Femur (tissue), 1 donor: ENCODE measurements around the gene ALG14.
"Not testable (repeated sequence)": the region's sequence is repeated elsewhere in the genome, so short reads cannot be mapped to it uniquely, and the experiment has no call there.

Experiments
- DNase-seq: peaks from one replicate; pipeline ENCODE4 v3.0.0-alpha.2; 2017

Gene ALG14, protein sequence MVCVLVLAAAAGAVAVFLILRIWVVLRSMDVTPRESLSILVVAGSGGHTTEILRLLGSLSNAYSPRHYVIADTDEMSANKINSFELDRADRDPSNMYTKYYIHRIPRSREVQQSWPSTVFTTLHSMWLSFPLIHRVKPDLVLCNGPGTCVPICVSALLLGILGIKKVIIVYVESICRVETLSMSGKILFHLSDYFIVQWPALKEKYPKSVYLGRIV

DNA sequence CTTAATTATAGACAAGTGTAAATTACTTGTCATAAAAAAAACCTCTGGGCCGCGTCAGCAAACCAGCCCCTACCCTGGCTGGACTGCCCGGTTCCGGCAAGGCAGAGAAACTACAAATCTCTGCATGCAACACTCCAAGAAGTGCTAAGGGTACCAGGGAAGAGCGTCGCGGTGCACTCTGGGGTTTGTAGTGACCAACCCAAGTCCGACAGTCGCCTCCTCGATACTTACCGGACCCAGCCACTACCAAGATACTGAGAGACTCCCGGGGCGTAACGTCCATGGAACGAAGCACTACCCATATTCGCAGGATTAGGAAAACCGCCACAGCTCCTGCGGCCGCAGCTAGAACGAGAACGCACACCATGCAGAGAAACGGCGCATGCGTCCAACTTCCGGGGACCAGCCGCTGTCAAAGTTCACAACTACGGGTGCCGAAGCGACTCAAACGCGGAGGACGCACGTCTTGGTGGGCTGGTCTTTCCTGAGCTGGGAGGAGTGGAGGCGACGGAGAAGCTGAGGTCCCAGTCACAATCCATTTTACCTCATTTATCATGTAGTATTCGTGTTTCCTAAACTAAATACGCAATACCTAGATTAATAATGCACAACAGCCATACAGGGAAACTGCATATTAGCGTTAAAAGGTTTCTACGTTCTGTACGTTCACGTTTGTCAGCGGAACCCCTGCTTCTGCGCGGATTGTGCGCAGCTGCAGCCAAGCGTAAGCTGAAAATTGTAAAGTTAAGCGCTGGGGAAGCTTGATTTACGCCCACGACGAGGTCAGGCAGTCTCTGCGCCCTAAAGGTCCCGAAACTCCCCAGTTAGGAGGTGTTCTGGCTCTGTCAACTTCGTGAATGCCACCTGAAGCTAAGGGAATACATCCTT is at the start of gene ALG14:
Gene ALG14, minus strand, starts transcription at position 420 of the 888 bp plus-strand sequence. Its CDS starts 53 bp downstream, at position 367.
- DNase-seq: peak; percentile 97

DNA sequence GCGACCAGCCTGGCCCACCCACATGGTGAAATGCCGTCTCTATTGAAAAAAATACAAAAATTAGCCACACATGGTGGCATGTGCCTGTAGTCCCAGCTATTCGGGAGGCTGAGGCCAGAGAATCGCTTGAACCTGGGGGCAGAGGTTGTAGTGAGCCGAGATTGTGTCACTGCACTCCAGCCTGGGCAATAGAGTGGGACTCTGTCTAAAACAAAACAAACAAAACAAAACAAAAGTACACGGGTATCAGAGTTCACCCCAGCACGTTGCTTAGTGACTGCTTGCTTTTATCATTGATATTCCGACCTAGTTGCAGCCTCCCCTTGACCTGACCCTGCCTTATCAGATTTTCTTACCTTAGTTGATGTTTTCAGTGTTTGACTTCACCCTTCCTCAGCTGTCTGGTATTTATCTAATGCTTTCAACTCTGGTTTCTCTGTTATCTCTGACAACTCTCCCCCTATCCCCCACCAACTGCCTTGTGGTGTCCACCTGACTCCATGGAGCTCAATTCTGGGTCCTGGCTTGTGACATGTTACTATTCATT is 49.5 kb upstream of the ALG14 start:
- no peak for DNase-seq

GRCh38 chr1:95119273-95119672 is 46.5 kb upstream of the ALG14 start:
- DNase-seq: no peak

DNA sequence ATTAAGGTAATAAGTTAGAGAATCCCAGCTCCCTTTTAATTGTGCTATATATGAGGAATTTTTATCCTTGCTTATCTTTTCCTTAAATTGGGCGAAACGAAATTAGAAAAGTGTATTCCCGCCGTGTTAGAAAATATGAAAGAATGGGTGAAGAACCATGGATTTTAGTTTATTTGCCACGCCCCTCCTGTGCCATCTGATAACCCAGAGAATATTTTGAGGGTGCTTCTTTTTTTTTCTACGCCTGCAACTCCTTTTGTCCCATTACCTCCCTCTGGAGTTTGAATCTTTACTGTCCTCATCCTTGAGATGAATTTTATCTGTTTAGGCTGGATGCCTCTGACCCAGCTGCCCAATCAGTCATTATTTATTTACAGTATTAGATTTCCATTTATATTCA is 46.0 kb upstream of the ALG14 start:
- no peak for DNase-seq

DNA sequence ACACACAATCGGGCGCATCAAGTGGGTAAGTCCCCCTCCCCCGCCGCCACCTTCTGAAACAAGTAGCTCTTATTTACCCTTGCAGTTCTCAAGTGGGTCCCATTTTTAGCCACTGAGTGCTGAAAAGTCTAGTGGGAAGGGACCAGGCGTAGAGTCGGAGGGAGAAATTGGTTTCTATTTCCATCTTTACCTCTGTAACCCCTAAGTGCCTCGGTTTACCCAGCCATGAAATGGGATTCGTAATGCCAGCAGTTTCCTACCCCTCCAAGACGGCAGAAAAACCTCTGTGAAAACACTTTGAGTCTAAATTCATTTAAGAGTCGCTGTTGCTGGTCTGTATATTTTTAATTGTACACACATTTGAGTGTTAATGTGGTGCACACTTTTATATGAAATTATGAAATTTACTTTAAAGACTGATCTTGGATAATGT is 45.3 kb upstream of the ALG14 start:
- no peak for DNase-seq

- DNase-seq: peak; percentile 75
Observed at GRCh38 chr1:95117207-95118066, 44.7 kb upstream of the ALG14 start, which contains the start of gene TLCD4. TSS of gene TLCD4 (plus strand) at chr1:95117355. CDS start at chr1:95143902, 26,547 bp downstream.

DNA sequence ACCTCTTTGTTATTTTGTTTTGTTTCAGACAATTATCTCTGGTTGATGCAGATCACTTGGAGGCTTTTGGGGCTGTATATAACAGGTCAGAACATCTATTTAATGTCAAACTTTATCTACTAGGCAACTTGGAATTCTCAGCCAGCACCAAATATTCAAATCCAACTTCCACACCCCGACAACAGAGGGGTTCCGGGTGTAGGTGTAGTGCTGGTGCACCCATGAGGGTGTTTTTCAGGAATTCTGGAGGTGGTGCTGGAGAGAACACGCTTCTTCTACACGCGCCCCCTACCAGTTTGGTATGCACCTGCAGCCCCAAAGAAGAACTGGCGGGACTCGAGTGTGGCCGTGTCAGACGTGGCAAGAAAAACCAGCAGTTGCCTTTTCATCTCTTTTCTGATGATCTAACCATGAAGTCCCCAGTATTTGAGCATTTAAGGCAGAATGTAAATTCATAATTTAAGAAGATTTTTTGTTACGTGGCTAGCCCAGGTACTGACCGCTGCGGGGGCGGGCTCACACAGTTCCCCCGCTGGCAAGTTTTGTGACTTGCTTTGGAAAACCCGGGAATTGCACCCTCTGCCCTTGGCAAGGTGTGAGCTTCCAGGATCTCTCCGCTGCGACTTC is 43.9 kb upstream of the ALG14 start:
- peak; percentile 72 for DNase-seq

- DNase-seq: no peak
Observed at GRCh38 chr1:95115708-95116137, 43.0 kb upstream of the ALG14 start.

GRCh38 chr1:95113684-95114083 is 40.9 kb upstream of the ALG14 start:
- DNase-seq: no peak

DNA sequence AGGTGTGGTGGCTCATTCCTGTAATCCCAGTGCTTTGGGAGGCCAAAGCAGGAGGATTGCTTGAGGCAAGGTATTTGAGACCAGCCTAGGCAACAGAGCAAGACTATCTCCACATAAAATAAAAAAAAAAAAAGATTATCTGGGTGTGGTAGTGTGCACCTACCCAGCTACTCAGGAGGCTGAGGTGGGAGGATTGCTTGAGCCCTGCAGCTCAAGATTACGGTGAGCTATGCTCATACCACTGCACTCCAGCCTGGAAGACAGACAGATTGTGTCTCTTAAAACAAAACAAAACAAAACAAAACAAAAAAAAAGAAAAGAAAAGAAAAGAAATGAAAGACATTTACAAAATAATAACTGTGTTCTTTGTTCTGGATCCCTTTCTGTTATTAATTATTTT is 38.3 kb upstream of the ALG14 start:
- DNase-seq: no peak

DNA sequence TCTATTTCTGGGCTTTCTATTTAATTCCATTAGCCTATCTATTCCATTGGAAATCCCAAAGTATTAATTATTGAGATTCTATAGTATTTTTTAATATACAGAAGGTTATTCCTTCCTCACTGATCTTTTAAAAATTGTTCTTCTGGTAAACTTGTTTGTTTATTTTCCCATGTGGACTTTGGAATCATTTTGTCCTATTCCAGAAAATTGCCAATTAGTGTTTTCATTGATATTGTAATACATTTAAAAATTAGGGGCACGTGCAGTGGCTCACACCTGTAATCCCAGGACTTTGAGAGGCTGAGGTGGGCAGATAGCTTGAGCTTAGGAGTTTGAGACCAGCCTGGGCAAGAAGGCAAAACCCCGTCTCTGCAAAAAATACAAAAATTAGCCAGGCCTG is 36.0 kb upstream of the ALG14 start:
- no peak for DNase-seq

DNA sequence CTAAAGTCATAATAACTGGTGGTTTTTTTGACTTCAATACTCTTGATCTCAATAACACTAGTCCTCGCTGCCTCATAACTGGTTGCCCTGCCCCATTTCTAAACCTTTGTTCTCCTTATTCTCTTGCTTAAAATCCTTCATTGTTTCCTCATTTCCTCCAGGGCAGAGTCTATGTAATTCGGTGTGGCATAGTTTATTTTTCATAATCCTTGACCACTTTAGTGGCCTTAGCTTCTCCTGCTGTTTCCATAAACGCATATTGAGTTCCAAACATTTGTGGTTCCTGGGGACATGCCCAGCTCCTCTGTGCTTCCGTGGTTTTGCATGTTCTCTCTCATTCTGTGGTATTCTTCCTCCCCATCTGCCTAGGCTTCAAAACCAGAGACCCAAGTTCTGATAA is 25.4 kb upstream of the ALG14 start:
- peak; percentile 42 for DNase-seq

DNA sequence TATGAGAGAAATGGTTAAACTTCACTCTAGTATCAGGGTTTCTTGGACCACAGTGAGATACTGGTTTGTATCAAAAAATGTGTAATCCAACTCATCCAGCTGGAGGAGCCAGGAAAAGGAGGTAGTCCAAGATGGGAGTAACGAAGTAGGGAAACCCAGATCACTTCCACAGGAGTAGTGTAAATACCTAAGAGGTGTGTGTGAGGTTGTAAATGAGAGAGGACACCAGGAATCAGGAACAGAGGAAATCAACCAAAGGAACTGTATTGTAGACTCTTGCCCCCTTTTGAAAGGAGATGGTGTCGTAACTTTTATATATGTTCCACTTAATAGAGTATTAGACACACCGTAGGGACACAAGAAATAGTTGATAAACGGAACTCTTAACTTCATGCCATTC is 24.7 kb upstream of the ALG14 start:
- no peak for DNase-seq

GRCh38 chr1:95096218-95096841 is 23.6 kb upstream of the ALG14 start:
- no peak for DNase-seq

DNA sequence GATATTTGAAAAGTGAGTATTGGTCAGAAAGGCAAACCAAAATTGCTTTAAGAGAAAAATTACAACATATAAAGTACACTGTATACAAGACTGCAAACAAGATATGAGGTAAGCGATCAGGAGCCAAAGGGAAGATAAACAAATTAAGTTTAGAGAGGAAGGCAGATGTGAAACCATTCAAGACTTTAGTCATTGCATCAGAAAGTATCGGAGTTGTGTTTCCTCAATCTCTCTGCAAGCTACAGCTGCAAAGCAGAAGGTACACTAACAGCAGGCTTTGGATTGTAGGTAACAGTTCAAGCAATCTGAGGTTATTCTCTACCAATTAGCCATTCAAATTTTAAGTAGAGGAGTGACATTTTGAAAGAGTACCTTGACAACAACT is 23.1 kb upstream of the ALG14 start:
- DNase-seq: no peak

DNA sequence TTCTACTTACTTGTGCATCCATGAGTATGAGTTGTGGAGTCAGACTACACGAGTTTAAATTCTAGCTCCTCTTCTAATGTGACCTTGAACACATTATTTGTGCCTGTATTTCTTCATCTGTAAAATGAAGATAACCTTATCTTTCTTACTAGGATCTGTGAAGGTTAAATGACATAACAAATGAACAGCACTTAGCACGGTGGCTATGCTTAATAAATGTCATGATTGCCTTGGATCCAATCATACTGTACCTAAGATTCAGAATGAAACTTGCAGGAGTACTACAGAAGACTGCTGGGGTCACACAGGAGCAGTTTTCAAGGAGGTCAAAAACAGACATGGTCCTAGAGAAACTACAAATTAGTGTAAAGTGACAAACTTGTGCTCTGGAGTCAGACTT is 22.2 kb upstream of the ALG14 start:
- DNase-seq: no peak

DNA sequence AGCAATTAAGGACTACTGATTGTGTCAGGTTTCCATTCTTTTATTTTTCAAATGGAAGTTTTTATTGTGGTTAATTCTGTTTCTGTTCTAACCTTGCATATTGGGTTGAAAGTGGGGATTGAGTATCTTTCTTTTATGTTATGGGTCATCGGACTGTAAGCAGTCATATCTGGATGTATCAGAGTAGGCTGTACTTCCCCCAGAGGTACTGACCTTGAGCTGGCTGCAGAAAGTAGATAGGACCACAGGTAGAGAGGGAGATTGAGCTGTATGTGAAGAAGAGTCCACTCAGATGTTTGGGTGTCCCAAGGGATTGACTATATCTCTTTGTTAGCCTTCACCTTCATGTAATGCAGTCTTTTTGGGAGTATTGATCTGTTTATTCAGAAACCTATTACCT is 20.5 kb upstream of the ALG14 start:
- DNase-seq: no peak

- not testable (repeated sequence) for DNase-seq
Observed at GRCh38 chr1:95092891-95093290, 20.1 kb upstream of the ALG14 start.

DNA sequence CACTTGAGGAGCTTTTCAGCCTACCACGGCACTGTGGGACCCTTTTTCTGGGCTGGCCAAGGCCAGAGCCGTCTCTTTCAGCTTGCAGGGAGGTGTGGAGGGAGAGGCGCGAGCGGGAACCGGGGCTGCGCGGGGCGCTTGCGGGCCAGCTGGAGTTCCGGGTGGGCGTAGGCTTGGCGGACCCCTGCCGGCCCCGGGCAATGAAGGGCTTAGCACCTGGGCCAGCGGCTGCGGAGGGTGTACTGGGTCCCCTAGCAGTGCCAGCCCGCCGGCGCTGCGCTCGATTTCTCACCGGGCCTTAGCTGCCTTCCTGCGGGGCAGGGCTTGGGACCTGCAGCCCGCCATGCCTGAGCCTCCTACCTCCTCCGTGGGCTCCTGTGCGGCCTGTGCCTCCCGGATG is 18.5 kb upstream of the ALG14 start:
- not testable (repeated sequence) for DNase-seq

DNA sequence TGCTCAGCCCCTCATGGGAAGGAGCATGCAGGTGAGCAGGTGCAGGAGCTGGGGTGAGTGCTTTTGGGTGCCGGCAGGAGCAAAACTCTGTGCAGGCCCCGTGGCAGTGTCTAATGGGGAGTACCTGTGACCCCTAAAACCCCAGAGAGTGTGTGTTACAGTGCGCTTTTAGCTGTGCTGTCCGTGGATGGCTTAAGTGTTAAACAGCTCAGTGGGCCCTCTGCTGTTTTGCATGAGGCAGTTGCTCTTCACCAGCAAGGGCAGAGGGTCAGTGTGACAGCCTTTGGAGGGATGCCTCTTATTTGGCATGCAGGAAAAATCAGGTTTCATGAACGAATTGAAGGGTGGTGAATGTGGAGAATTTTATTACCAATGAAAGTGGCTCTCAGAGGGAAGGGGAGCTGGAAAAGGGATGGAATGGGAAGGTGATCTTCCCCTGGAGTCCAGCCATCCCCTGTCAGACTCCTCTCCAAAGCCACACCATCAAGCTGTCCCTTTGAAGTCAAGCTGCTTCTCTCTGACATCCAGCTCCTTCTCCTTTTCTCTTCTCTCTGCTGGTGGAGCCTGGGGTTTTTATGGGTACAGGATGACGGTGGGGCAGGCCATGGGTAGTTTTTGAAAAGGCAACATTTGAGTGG is 17.0 kb upstream of the ALG14 start:
- no peak for DNase-seq

DNA sequence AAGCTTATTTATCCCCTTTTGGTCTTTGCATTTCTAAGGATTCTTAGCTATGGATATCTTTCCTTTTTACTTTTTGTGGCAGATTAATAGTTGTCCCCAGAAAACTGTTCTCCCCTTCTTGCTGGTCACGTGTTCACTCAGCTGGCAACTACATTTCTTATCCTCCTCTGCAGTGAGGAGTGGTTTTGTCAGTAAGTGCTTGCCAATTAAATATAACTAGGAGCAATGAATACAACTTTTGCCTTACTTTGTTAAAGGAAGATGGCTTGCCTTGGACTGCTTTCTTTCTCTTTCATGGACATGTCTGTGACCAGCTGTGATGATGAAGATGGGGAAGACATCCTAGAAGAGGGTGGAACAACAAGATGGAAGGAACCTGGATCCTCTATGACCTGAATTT is 15.6 kb upstream of the ALG14 start:
- no peak for DNase-seq
